ENCODE data around the gene MDN1. TPM values are rescaled to one million over a fixed set of nuclear protein-coding genes. Genes with fewer than 3 reads are reported as not detected.
"Not testable (repeated sequence)": the region's sequence is repeated elsewhere in the genome, so short reads cannot be mapped to it uniquely, and the experiment has no call there.

MDN1 gene
- total RNA-seq, 1 experiment from 2014 or later, result 22.0 TPM

DNA sequence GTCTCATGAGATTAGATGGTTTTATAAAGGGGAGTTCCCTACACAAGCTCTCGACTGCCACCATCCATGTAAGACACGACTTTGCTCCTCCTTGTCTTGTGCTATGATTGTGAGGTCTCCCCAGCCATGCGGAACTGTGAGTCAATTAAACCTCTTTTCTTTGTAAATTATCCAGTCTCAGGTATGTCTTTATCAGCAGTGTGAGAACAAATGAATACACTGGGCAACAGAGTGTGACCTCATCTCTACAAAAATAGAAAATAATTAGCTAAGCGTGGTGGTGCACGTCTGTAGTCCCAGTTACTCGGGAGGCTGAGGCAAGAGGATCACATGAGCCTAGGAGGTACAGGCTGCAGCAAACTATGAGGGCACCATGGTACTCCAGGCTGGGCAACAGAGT lies 51.3 kb downstream of the MDN1 start:
- no peak for DNase-seq (ENCODE audit: low read depth)

DNA sequence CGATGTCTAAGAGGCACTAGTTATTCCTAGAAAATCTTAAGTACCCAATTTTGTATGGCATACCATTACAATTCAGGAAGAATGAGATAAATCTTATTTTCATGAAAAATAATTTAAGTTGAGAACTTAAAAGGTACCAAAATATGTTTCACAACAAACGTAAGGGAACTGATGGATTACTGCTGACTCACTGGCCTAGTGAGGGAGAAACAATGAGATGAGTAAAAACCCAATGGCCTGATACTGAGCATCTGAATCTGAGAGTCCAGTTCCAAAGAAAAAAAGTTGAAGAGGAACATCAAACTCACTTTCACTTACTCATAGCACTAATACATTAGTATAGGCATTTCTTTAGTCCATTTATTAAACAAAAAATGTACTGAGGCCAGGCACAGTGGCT lies 56.0 kb downstream of the MDN1 start:
- DNase-seq (ENCODE audit: low read depth), result peak; percentile 40

DNA sequence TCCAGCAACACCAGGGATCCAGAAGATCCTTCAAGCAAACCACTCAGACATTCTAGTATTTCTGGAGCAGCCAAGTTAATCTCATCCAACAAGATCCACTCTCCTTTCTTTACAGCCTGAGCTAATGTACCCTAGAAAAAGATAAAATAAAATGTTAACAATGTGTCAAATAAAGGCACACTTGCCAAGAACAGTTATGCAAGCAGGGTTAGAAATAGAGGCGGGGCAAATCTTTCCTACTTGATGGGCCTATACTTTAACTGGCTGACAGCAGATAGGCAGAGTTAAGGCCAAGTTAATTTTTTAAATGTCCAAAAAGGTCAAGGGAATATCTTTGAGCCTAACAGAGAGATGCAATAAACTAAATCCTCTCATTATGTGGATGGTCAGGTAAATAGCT lies 60.8 kb downstream of the MDN1 start:
- DNase-seq (ENCODE audit: low read depth), result no peak

DNA sequence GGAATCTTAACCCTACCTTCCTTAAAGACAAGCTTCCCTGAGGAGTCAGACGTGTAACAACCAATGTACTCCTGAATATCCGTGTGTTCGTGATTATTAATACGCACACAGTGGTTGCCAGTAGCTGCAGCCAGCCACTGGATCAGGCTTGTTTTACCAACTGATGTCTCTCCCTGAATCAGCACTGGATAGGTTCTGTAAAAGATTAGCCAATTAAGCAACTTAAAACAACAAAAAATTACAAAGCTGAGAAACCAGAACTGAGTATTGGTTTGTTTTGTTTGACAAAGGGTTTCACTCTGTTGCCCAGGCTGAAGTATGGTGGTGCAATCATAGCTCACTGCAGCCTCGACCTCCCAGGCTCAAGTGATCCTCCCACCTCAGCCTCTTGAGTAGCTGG lies 69.3 kb downstream of the MDN1 start:
- DNase-seq (ENCODE audit: low read depth), result no peak

DNA sequence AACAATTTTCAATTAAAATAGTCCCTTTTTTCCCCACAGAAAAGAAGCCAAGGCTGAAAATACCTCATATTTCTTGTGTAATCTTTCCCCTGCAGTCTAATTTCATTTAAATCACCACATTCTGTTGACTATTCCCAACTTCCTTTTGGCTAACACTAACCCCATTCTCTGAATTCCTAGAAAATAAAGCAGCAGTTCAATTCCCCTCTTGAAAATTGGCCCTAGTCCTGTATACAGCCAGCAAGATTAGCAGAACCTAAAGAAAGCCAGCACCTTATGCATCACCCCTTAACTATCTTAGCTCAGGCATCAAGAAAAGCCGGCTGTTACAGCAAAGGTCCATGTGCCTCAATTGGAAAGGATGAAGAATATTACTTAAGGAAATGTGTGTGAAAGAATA lies 69.7 kb downstream of the MDN1 start:
- no peak for DNase-seq (ENCODE audit: low read depth)

DNA sequence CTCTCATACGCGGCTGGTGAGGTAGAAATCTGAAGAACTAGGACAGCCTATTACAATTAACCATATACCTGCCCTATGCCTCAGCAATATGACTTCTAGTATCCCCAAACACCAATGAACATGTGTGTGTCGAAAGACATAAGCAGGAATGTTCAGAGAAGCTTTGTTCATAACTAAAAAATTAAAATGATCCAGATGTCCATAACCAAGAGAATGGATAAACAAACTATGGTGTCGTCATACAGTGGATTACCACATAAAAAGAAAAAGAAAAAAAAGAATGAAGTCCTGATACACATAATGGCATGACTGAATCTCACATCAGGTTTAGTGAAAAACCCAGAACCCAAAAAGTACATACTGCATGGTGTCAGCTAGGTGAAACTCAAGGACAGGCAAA lies 73.9 kb downstream of the MDN1 start:
- peak; percentile 0 for DNase-seq (ENCODE audit: low read depth)

DNA sequence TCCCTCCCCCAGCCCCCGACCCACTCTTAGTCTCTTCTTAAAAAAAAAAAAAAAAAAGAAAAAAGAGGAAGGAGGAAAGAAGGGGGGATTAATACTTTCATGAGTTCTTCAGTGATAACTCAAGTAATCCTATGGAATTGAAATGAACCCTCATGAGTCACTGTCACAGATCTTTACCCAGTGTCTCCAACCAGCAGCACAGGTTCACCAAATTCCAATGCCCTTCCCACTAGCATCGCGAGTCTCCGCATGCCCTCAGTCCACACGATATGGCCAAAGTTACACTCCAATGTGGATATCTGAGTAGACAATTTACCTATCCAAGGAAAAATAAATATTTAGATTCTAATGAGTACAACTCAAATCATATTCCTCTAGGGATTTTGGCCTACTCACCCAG lies 74.5 kb downstream of the MDN1 start:
- DNase-seq (ENCODE audit: low read depth), result no peak

DNA sequence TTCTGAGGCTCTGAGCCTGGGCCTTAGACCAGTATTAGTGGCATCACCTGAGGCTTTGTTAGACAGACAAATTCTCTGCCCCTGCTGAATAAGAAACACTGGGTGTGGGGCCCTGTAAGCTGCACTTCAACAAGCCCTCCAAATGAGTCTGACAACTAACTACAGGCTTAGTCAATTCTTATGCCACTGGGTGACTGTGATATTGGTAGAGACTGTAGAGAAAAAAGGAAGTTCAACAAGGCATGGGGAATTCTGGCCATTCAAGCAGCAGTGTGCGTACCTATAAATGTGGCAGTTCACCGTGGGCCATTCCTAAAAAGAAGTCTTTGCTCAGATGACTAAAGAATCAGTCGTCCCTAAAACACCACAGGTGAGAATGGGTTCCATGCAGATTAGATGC lies 82.7 kb downstream of the MDN1 start:
- DNase-seq (ENCODE audit: low read depth), result no peak

DNA sequence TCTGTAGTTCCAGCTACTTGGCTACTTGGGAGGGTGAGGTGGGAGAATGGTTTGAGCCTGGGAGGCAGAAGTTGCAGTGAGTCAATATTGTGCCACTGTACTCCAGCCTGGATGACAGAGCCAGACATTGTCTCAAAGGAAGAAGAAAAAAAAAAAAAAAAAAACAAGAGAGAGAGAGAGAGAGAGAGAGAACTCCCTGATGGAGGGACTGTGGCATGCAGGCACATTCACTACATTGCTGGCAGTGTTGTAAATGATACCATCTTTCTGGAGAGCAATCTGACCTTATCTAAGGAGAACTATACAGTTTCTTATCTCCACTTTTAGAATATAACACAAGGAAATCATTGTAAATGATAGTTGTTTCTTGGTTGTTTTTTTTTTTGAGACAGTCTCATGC lies 85.1 kb downstream of the MDN1 start:
- DNase-seq (ENCODE audit: low read depth), result no peak

DNA sequence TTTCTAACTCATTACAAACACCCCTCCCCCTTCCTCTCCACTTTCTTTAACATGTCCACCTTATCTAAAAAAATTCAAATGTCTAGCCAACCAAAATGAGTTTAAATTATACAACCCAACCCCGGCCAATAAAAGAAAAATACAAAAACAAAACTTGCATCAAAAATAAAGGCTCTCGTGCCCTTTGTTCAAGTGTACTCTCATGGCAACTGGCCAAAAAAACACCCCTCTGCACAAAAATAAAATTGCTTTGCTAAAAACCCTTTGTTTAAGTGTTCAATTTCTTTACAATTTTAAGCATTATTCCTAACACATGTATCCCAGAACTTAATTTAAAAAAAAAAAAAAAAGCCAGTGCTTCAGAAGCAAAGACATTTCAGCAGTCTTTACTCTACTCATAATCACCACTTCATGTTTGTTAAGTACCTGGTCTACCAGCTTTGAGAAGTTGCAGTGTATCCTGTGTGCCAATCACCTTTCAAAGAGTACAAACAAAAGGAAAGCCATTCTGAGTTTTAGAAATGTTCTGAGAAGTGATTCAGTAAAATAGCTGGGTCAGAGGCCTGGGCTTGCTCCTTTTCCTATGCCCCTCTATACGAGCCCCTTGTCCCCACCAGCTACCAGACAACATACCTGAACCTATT lies 87.5 kb downstream of the MDN1 start:
- no peak for DNase-seq (ENCODE audit: low read depth)

DNA sequence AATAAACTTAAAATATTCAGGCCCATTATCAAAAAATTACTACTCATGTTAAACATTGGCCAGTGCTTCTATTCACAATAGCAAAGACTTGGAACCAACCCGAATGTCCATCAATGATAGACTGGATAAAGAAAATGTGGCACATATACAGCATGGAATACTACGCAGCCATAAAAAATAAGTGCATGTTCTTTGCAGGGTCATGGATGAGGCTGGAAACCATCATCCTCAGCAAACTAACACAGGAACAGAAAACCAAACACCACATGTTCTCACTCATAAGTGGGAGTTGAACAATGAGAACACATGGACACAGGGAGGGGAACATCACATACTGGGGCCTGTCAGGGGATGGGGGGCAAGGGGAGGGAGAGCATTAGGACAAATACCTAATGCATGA lies 88.3 kb downstream of the MDN1 start:
- DNase-seq (ENCODE audit: low read depth), result not testable (repeated sequence)

DNA sequence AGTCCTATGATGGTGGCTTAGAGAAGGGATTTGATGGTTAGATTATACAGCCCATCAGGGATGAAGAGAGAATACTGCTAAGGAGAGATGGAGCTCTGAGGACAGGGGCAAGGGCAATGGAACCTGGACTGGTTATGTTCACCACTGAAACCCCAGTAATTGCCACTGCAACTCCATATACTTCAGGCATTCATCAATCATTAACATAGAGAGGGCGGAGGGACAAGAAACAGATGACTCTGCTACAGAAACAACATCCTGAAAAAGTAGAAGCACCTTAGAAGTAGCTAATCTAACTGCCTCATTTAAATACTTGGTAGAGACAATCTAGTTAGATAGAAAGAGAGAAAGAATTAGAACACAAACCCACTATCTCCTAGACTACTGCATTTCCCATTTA lies 89.8 kb downstream of the MDN1 start:
- no peak for DNase-seq (ENCODE audit: low read depth)

DNA sequence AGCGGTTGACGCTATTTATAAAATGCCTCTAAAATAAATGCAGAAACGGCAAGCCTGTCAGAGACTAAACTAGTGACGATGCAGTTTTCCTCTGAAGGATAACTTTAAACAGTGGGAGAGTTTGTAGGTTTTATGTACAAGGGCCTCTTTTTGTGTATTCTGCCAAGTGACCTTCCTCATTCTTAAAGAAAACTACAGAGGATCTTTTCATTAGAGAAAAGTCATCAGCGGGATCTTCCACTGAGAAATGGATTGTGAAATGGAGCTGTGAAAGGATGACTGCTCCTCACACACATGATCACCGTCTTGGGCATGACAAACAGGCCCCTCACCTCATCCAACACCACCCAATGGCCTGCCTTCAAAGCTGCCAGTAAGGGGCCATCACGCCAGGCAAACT lies 92.1 kb downstream of the MDN1 start:
- no peak for DNase-seq (ENCODE audit: low read depth)

DNA sequence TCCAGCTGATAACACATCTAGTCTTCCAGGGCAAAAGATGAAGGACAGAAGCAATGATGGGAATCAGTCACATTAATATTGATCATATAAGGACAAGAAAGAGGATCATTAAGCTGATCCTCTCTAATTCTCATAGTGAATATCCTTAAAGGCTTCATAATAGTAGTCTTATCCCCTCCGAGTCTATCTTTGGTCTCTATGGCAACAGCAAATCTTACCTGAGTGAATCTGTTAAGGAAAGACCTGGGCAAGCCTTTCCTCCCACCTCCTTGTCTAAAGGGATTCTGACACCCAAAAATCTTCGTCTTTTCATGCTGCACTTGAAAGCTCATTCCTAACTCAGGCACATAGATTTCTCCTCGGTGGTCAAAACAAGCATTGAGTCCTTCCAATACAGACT lies 94.6 kb downstream of the MDN1 start:
- no peak for DNase-seq (ENCODE audit: low read depth)

DNA sequence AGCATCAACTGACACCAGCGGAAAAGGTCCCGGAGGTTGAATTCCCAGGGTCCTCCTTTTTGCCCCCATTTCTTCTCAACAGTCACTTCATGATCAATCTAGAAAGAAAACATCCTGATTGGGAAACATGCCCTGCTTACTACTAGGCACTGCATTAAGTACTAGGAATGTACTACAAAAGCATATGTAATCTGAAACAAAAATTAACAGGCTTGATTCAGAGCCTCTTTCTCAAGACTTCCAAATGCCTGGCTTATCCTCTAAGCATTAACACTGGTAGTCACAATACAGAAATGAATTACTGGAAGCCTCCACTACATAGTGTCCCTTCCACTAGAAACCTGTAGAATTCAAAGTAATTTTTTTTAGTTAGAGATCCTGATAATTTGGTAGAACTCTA lies 96.5 kb downstream of the MDN1 start:
- no peak for DNase-seq (ENCODE audit: low read depth)

DNA sequence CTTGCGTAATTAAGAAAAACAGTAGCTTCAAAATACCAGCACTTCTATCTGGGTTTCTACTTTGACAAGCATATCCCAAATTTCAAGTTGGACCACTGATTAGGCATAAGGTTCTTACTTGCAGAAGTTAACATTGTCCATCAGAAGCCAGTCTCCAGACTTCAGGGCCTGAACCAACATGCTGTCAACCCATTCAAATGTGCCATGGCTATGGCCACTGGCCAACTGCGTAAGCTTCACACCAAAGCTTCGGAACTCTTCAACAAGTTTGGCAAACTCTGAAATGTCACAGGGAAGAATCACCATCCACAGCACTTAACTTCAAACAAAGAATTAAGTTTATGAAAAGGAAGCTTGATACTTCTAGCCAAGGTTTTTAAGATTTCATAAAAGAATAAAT lies 103.1 kb downstream of the MDN1 start:
- no peak for DNase-seq (ENCODE audit: low read depth)

DNA sequence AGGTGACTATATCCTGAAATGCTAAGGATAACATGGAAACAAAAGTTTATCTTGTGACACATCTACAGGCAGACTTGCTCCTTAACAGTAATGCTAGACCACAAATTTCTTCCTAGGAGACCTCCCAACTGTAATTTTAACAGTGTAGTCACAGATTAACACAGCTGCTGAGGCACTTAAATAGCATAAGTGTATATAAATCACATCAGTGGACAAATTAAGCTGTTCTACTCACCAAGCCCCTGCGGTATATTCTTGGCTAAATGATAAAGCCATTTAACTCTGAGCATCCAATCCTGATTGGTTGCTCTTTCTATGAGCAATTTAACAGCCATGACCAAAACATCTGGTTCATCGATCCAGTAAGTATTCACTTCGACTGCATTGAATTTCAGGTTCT lies 107.8 kb downstream of the MDN1 start:
- peak; percentile 86 for DNase-seq (ENCODE audit: low read depth)

DNA sequence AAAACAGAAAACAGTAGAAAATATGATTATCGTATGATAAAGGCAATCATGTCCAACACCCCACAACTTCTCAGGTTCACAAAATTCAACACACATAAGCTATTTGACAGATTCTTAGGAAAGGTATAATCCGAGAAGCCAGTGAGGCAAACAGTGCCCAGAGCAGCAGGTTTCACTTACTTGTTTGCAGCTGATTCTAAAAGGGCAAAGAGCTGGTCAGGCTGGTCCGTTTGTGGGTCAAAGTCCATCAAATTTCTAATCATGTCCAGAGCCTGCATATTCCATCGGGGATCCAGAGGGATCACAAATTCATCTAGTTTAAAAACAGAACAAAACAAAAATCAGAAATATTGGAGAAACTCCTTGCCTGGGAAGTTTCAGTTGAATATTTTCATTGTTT lies 111.3 kb downstream of the MDN1 start:
- DNase-seq (ENCODE audit: low read depth), result no peak

DNA sequence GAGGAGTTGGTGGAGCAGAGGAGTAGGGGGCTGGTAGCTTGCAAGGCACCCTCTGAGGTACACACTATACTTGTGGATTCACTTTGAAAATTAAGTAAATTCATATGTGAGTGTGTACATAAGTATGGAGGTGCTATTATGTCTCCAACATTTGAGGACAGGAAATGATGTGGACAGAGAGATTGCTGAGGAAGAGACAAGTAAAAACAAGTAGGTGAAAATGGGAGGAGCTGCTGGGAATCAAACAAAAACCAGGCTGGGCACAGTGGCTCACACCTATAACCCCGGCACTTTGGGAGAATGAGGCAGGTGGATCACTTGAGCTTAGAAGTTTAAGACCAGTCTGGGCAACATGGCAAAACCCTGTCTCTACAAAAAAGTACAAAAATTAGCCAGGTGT lies 111.8 kb downstream of the MDN1 start:
- no peak for DNase-seq (ENCODE audit: low read depth)

DNA sequence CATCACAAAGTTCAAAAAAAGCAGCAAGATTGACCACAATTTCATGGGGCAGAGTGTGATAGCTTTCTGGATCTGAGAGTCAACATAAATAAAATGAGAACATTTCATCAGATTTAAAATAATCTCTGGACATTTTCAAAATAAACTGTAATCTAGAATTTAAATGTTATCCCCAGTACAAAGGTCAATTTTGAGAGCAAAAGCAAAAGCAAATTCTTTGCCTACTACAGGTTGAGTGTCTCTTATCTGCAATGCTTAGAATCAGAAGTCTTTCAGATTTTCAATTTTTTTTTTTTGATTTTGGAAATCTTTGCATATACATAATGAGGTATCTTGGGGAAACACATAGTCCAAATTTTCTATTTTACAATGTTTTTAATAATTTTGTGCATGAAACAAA lies 113.5 kb downstream of the MDN1 start:
- no peak for DNase-seq (ENCODE audit: low read depth)

DNA sequence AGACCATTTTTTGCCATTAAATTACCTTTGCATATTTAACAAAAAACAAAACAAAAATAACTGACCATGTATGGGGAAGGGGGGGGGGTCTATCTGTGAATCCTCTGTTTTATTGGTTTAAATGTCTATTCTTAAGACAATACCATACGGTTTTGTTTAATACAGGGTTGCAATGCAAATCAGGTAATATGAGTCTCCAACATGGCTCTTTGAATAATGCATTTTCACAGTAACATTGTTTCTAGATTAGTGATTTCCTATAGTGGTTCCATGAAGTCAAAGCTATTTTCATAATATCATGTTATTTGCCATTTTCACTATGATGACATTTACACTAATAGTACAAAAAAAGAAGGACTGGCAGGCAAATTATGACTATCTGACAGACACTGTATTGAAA lies 116.3 kb downstream of the MDN1 start:
- DNase-seq (ENCODE audit: low read depth), result no peak

DNA sequence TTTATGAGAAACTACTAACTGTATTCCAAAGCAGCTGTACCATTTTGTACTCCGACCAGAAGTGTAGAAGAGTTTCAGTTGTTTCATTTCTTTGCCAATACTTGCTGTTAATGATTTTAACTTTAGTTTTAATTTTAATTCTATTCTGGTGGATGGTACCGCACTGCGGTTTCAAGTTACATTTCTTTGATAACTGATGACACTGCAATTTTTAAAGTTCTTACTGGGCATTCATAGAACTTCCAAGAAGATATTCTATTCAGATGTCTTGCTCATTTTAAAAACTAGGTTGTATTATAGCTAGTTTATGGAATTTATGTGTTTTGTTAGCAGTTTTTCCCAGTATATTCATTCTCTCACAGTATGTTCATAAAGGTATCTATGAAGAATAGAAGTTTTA lies 117.2 kb downstream of the MDN1 start:
- DNase-seq (ENCODE audit: low read depth), result no peak

DNA sequence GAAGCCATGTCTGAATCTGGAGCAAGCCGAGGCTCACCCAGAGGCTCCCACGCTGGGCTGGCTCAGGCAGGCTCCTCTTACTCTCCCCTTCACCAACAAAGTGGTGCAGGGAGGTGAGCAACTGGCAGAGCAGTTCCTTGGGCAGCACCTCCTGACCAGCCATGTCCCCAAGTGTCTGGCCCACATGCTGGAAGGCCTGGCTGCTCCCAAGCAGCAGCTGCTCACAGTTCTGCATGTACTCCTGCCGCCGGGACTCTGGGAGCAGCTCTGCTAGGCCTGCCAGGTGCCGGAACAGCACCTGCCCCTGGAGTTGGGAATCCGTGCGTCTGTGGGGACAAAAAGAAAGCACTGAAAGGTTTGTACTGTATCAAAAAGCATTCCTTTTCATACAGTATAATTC lies 123.9 kb downstream of the MDN1 start:
- DNase-seq (ENCODE audit: low read depth), result no peak

DNA sequence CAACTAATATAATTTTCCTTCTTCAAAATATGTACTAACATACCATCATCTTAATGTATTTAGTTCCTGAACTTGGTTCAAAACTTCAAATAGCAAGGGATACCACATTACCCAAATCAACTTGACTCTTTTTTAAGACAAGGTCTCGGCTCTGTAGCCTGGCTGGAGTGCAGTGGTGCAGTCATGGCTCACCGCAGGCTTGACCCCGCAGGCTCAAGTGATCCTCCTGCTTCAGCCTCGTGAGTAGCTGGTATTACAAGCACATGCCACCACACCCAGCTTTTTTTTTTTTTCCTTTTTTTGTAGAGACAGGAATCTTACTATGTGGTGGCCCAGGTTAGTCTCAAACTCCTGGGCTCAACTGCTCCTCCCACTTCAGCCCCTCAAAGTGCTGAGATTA lies 125.2 kb downstream of the MDN1 start:
- no peak for DNase-seq (ENCODE audit: low read depth)

DNA sequence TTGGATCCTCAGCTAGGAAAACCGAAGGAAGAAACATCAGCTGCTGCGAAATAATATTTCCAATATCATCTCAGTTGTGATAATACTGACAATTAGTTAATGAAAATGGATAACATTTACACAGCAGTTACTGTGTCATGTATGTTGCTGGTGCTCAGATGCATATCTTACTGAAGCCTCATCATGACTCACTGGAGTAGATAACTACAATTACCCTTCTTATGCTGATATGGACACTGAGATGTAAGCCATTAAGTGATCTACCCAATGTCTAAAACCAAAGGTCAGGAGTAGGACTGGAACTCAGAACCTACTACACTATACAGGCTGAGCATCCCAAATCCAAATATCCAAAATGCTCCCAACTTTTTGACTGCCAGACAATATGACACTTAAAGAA lies 126.4 kb downstream of the MDN1 start:
- DNase-seq (ENCODE audit: low read depth), result no peak
